OCI-LY1 (cell line): ENCODE results near the gene ZC3H18.

Source experiments
- H2AFZ ChIP-seq: fragments of 200-600 bp; sonication (generic), shearing (Covaris generic); 2 replicates; pipeline ENCODE4 v1.6.0; 2014; ENCODE audit warnings: antibody characterized with exemption, mild to moderate bottlenecking, low read length
- H3F3A ChIP-seq: fragments of 200-600 bp; sonication (generic), shearing (Covaris generic); 2 replicates; pipeline ENCODE4 v1.6.0; 2014; ENCODE audit warnings: mild to moderate bottlenecking, antibody characterized with exemption, low read length, moderate library complexity; ENCODE audit not compliant: insufficient read depth
- H3K27ac ChIP-seq: fragments of 200-600 bp; sonication (generic); 2 replicates; pipeline ENCODE4 v1.5.1; 2014; ENCODE audit warnings: low read length, mixed run types, mild to moderate bottlenecking, low read depth; ENCODE audit not compliant: poor library complexity, severe bottlenecking
- H3K27me3 ChIP-seq: fragments of 200-600 bp; sonication (generic); 2 replicates; pipeline ENCODE4 v1.6.0; 2014; ENCODE audit warnings: antibody characterized with exemption, mild to moderate bottlenecking, low read length, moderate library complexity; ENCODE audit not compliant: insufficient read depth
- H3K36me3 ChIP-seq: fragments of 200-600 bp; sonication (generic); 2 replicates; pipeline ENCODE4 v1.6.1; 2014; ENCODE audit warnings: mild to moderate bottlenecking, antibody characterized with exemption, low read length, moderate library complexity, mixed read lengths; ENCODE audit not compliant: insufficient read depth
- H3K4me1 ChIP-seq: fragments of 200-600 bp; sonication (generic); 2 replicates; pipeline ENCODE4 v1.5.1; 2014; ENCODE audit warnings: mild to moderate bottlenecking, low read length, moderate library complexity; ENCODE audit not compliant: insufficient read depth, severe bottlenecking
- H3K4me2 ChIP-seq: fragments of 200-600 bp; sonication (generic), shearing (Covaris generic); 2 replicates; pipeline ENCODE4 v1.6.1; 2014; ENCODE audit warnings: low read length
- H3K4me3 ChIP-seq: fragments of 200-600 bp; sonication (generic); 2 replicates; pipeline ENCODE4 v1.5.1; 2014; ENCODE audit warnings: low read length, low read depth, mild to moderate bottlenecking, mixed read lengths; ENCODE audit not compliant: poor library complexity, severe bottlenecking
- H3K79me2 ChIP-seq: fragments of 200-600 bp; shearing (Covaris generic); 2 replicates; pipeline ENCODE4 v1.6.1; 2016; ENCODE audit warnings: mixed run types, low read length, mixed read lengths; ENCODE audit not compliant: insufficient read depth
- H3K9ac ChIP-seq: fragments of 200-600 bp; sonication (generic), shearing (Covaris generic); 2 replicates; pipeline ENCODE4 v1.6.1; 2014; ENCODE audit warnings: mild to moderate bottlenecking, low read length, mixed read lengths
- H3K9me2 ChIP-seq: fragments of 200-600 bp; sonication (generic), shearing (Covaris generic); 2 replicates; pipeline ENCODE4 v1.6.1; 2014; ENCODE audit warnings: low read depth, mild to moderate bottlenecking, low read length, mixed read lengths
- H3K9me3 ChIP-seq: fragments of 200-600 bp; shearing (Covaris generic); 2 replicates; pipeline ENCODE4 v1.6.1; 2014; ENCODE audit warnings: low read length, mixed read lengths
- H4K20me1 ChIP-seq: fragments of 200-600 bp; sonication (generic), shearing (Covaris generic); 2 replicates; pipeline ENCODE4 v1.6.0; 2016; ENCODE audit warnings: mild to moderate bottlenecking, low read length; ENCODE audit not compliant: insufficient read depth
- CTCF ChIP-seq: fragments of 200-600 bp; sonication (generic), shearing (Covaris generic); IDR thresholded peaks from 2 replicates; pipeline ENCODE4 v1.5.1; 2017; ENCODE audit warnings: mild to moderate bottlenecking, antibody characterized with exemption, low read length, moderate library complexity, mixed read lengths
- EZH2 ChIP-seq: fragments of 200-600 bp; sonication (generic), shearing (Covaris generic); IDR thresholded peaks from 2 replicates; pipeline ENCODE4 v1.8.0; 2017; ENCODE audit warnings: borderline replicate concordance, mixed run types, mild to moderate bottlenecking, antibody characterized with exemption, low read length, moderate library complexity, mixed read lengths

Gene ZC3H18

GRCh38 chr16:88613911-88614817, 44.0 kb downstream of the ZC3H18 start:
- no peaks in the 10 kb centered on the region for H3K4me1 ChIP-seq
- H4K20me1 ChIP-seq: no peaks in the 10 kb centered on the region

GRCh38 chr16:88614818-88615580, 44.8 kb downstream of the ZC3H18 start:
- H3K27ac ChIP-seq: no peak overlapping the region
- H3K4me1 ChIP-seq: no peaks in the 10 kb centered on the region
- no peak overlapping the region for H3K4me3 ChIP-seq
- no peaks in the 10 kb centered on the region for H3K27me3 ChIP-seq
- no peak overlapping the region for H3K9ac ChIP-seq
- no peak overlapping the region for H2AFZ ChIP-seq
- no peaks in the 10 kb centered on the region for H3K9me3 ChIP-seq
- H3K36me3 ChIP-seq: peaks cover 54% of the 10 kb centered on the region
- no peak for TF ChIP-seq EZH2
- no peak for TF ChIP-seq CTCF
- no peak overlapping the region for H3K4me2 ChIP-seq
- H4K20me1 ChIP-seq: no peaks in the 10 kb centered on the region
- no peaks in the 10 kb centered on the region for H3K9me2 ChIP-seq
- H3F3A ChIP-seq: no peaks in the 10 kb centered on the region
- no peaks in the 10 kb centered on the region for H3K79me2 ChIP-seq

More at GRCh38 chr16:88613911-88614817, 44.0 kb downstream of the ZC3H18 start:
- Histone ChIP-seq H3K27me3 (no peaks in the 10 kb centered on the region), H2AFZ (no peak overlapping the region), H3K27ac (no peak overlapping the region), H3K4me3 (no peak overlapping the region), H3K36me3 (peaks cover 52% of the 10 kb centered on the region), H3K9me3 (no peaks in the 10 kb centered on the region), H3K9ac (no peak overlapping the region), H3K79me2 (no peaks in the 10 kb centered on the region), H3K9me2 (no peaks in the 10 kb centered on the region), H3K4me2 (no peak overlapping the region), H3F3A (no peaks in the 10 kb centered on the region)
- no peak for TF ChIP-seq EZH2
- no peak for TF ChIP-seq CTCF

- Histone ChIP-seq H3K79me2 (no peaks in the 10 kb centered on the region), H3K27ac (no peak overlapping the region), H3K36me3 (peaks cover 44% of the 10 kb centered on the region), H3K4me1 (no peaks in the 10 kb centered on the region), H3K9me2 (no peaks in the 10 kb centered on the region), H3K4me3 (no peak overlapping the region), H3F3A (no peaks in the 10 kb centered on the region), H2AFZ (no peak overlapping the region), H3K27me3 (no peaks in the 10 kb centered on the region), H3K9me3 (no peaks in the 10 kb centered on the region), H4K20me1 (no peaks in the 10 kb centered on the region), H3K4me2 (no peak overlapping the region), H3K9ac (no peak overlapping the region)
- TF ChIP-seq CTCF (no peak), EZH2 (no peak)
Measured at GRCh38 chr16:88616320-88616719, 46.1 kb downstream of the ZC3H18 start.
